HG03066 (cell line): Measurements from ENCODE around the gene ARHGAP10.
"Not testable (repeated sequence)": the region's sequence is repeated elsewhere in the genome, so short reads cannot be mapped to it uniquely, and the experiment has no call there.

Source experiments
- ATAC-seq: cut with Tn5 transposase; IDR thresholded peaks from one replicate; pipeline ENCODE4 v1.9.1; 2021; ENCODE audit warnings: low read depth; ENCODE audit not compliant: unreplicated experiment

Gene ARHGAP10

GRCh38 chr4:147975325-147975724 is 243.4 kb downstream of the ARHGAP10 start:
- no peak for ATAC-seq

GRCh38 chr4:147975933-147976928 is 244.3 kb downstream of the ARHGAP10 start:
- no peak for ATAC-seq

- no peak for ATAC-seq
These were observed 248.7 kb downstream of the ARHGAP10 start for GRCh38 chr4:147980586-147980985.

- peak; percentile 88 for ATAC-seq
These were observed 249.4 kb downstream of the ARHGAP10 start for GRCh38 chr4:147981305-147981704.

GRCh38 chr4:147984065-147984777 is 252.3 kb downstream of the ARHGAP10 start:
- no peak for ATAC-seq

- no peak for ATAC-seq
These were observed 252.9 kb downstream of the ARHGAP10 start for GRCh38 chr4:147984778-147985138.

- ATAC-seq = no peak
These were observed 253.5 kb downstream of the ARHGAP10 start for GRCh38 chr4:147985376-147985775.

GRCh38 chr4:147987252-147987651 is 255.4 kb downstream of the ARHGAP10 start:
- ATAC-seq = no peak

- no peak for ATAC-seq
These were observed 259.8 kb downstream of the ARHGAP10 start for GRCh38 chr4:147991543-147992283.

GRCh38 chr4:147994076-147994475 is 262.2 kb downstream of the ARHGAP10 start:
- no peak for ATAC-seq

- no peak for ATAC-seq
These were observed 262.9 kb downstream of the ARHGAP10 start for GRCh38 chr4:147994491-147995385.

- ATAC-seq = no peak
These were observed 265.0 kb downstream of the ARHGAP10 start for GRCh38 chr4:147996859-147997258.

GRCh38 chr4:148000038-148000437 is 268.1 kb downstream of the ARHGAP10 start:
- ATAC-seq = not testable (repeated sequence)

GRCh38 chr4:148004228-148004857 is 272.5 kb downstream of the ARHGAP10 start:
- ATAC-seq = no peak

GRCh38 chr4:148006001-148006400 is 274.1 kb downstream of the ARHGAP10 start:
- ATAC-seq = no peak

- no peak for ATAC-seq
These were observed 275.4 kb downstream of the ARHGAP10 start for GRCh38 chr4:148007314-148007760.

GRCh38 chr4:148007792-148008191 is 275.9 kb downstream of the ARHGAP10 start:
- no peak for ATAC-seq

- no peak for ATAC-seq
These were observed 283.2 kb downstream of the ARHGAP10 start for GRCh38 chr4:148015058-148015457.

GRCh38 chr4:148015468-148015867 is 283.6 kb downstream of the ARHGAP10 start:
- no peak for ATAC-seq
